IMR-90 (cell line): Measurements from ENCODE around the gene CNKSR3. TPM values are rescaled to one million over a fixed set of nuclear protein-coding genes. Genes with fewer than 3 reads are reported as not detected.

Experiments used
- ATAC-seq: fragments of 200-7000 bp; cut with Tn5 transposase; 2 replicates; pipeline ENCODE4 v1.9.1; 2020; ENCODE audit warnings: low read depth, mild to moderate bottlenecking, moderate library complexity
- BruUV-seq: library from RNA; stranded (reverse); fragments of 400-500 nt; replicated peaks from 2 replicates; lab custom pipeline; 2021; lab: Mats Ljungman, UMichigan
- CTCF ChIA-PET: fragments of 300-600 bp; formaldehyde crosslinking; extraction: SDS; loops from one replicate; lab custom pipeline; 2021; ENCODE audit warnings: antibody characterized with exemption; lab: Yijun Ruan, JAX
- POLR2A ChIA-PET: fragments of 300-600 bp; sonication (Branson Sonifier 250); formaldehyde crosslinking; loops from one replicate; lab custom pipeline; 2022; ENCODE audit warnings: antibody characterized with exemption; ENCODE audit not compliant: unreplicated experiment; lab: Charles Lee
- DNase-seq: peaks from one replicate; pipeline ENCODE4 v3.0.0; 2013
- H2AFZ ChIP-seq: replicated peaks from 2 replicates; pipeline ENCODE3; 2013; ENCODE audit warnings: low read length, mild to moderate bottlenecking; ENCODE audit not compliant: poor library complexity
- H2AK5ac ChIP-seq: 2 replicates; pipeline ENCODE4 v1.6.1; 2013; ENCODE audit warnings: low read depth, low read length, inconsistent platforms
- H2AK9ac ChIP-seq: replicated peaks from 2 replicates; pipeline ENCODE3; 2013; ENCODE audit warnings: mild to moderate bottlenecking, low read depth, low read length, moderate library complexity; ENCODE audit not compliant: poor library complexity
- H2BK120ac ChIP-seq: 2 replicates; pipeline ENCODE4 v1.6.1; 2013; ENCODE audit warnings: low read depth, low read length, inconsistent platforms
- H2BK15ac ChIP-seq: 3 replicates; pipeline ENCODE4 v1.6.1; 2013; ENCODE audit warnings: low read depth, low read length, inconsistent platforms
- H2BK20ac ChIP-seq: 2 replicates; pipeline ENCODE4 v1.6.1; 2013; ENCODE audit warnings: low read depth, mild to moderate bottlenecking, inconsistent platforms, low read length, moderate library complexity
- H2BK5ac ChIP-seq: 2 replicates; pipeline ENCODE4 v1.6.1; 2013; ENCODE audit warnings: mild to moderate bottlenecking, low read depth, low read length, inconsistent platforms; ENCODE audit not compliant: poor library complexity, severe bottlenecking
- H3K14ac ChIP-seq: replicated peaks from 2 replicates; pipeline ENCODE4 v1.6.1; 2013; ENCODE audit warnings: low read depth, low read length, inconsistent platforms
- H3K18ac ChIP-seq: 2 replicates; pipeline ENCODE4 v1.6.1; 2013; ENCODE audit warnings: low read depth, low read length, control low read depth
- H3K23ac ChIP-seq: 2 replicates; pipeline ENCODE4 v1.6.1; 2013; ENCODE audit warnings: low read depth, low read length, inconsistent platforms
- H3K27ac ChIP-seq: 2 replicates; pipeline ENCODE4 v1.5.1; 2013; ENCODE audit warnings: mild to moderate bottlenecking, control low read depth, low read length; ENCODE audit not compliant: insufficient read depth
- H3K27me3 ChIP-seq: 2 replicates; pipeline ENCODE4 v1.6.1; 2013; ENCODE audit warnings: low read length; ENCODE audit not compliant: control insufficient read depth, insufficient read depth
- H3K36me3 ChIP-seq: 2 replicates; pipeline ENCODE4 v1.6.1; 2013; ENCODE audit warnings: low read length, mixed read lengths; ENCODE audit not compliant: control insufficient read depth, insufficient read depth
- H3K4ac ChIP-seq: 2 replicates; pipeline ENCODE4 v1.6.1; 2013; ENCODE audit warnings: low read depth, low read length, inconsistent platforms
- H3K4me1 ChIP-seq: 2 replicates; pipeline ENCODE4 v1.6.1; 2013; ENCODE audit warnings: low read length, mixed read lengths; ENCODE audit not compliant: control insufficient read depth, insufficient read depth
- H3K4me2 ChIP-seq: 2 replicates; pipeline ENCODE4 v1.6.1; 2013; ENCODE audit warnings: low read depth, mild to moderate bottlenecking, control low read depth, low read length, moderate library complexity
- H3K4me3 ChIP-seq: 2 replicates; pipeline ENCODE4 v1.5.1; 2013; ENCODE audit warnings: low read depth, mild to moderate bottlenecking, control low read depth, low read length, moderate library complexity; ENCODE audit not compliant: insufficient read depth
- H3K56ac ChIP-seq: 2 replicates; pipeline ENCODE4 v1.6.1; 2013; ENCODE audit warnings: low read length, inconsistent platforms; ENCODE audit not compliant: insufficient read depth; ENCODE audit errors: extremely low read depth
- H3K79me1 ChIP-seq, 2 experiments: 2 replicates each; pipeline ENCODE4 v1.6.1; 2013; ENCODE audit warnings: low read length in 2 of 2, inconsistent platforms in 1 of 2, low read depth in 1 of 2
- H3K9ac ChIP-seq: 2 replicates; pipeline ENCODE4 v1.6.1; 2013; ENCODE audit warnings: low read depth, low read length, control low read depth
- H3K9me1 ChIP-seq: 2 replicates; pipeline ENCODE4 v1.6.1; 2013; ENCODE audit warnings: low read length, inconsistent platforms; ENCODE audit not compliant: insufficient read depth
- H3K9me3 ChIP-seq: 2 replicates; pipeline ENCODE4 v1.6.1; 2013; ENCODE audit warnings: low read length; ENCODE audit not compliant: control insufficient read depth, insufficient read depth
- H4K20me1 ChIP-seq: 2 replicates; pipeline ENCODE4 v1.6.1; 2013; ENCODE audit warnings: low read length, inconsistent platforms; ENCODE audit not compliant: insufficient read depth
- H4K5ac ChIP-seq: 2 replicates; pipeline ENCODE4 v1.6.1; 2013; ENCODE audit warnings: mild to moderate bottlenecking, low read depth, low read length, control low read depth
- H4K8ac ChIP-seq, 2 experiments: 2 replicates each; pipeline ENCODE4 v1.6.1; 2013; ENCODE audit warnings: low read depth in 2 of 2, low read length in 2 of 2, control low read depth in 1 of 2, inconsistent platforms in 1 of 2
- H4K91ac ChIP-seq: 2 replicates; pipeline ENCODE4 v1.6.1; 2013; ENCODE audit warnings: low read depth, low read length, inconsistent platforms; ENCODE audit not compliant: insufficient read depth
- ELK1 ChIP-seq: fragments of 150-350 bp; IDR thresholded peaks from 2 replicates; pipeline ENCODE4 v1.6.1; 2016; ENCODE audit warnings: low read depth, mild to moderate bottlenecking, low read length, moderate library complexity, borderline replicate concordance
- FOS ChIP-seq: fragments of 150-350 bp; IDR thresholded peaks from 2 replicates; pipeline ENCODE4 v1.6.1; 2016; ENCODE audit warnings: low read depth, low read length
- MAFK ChIP-seq: IDR thresholded peaks from 2 replicates; pipeline ENCODE4 v1.6.1; 2012; ENCODE audit warnings: low read depth, low read length, improper control_type of control experiment
- MAZ ChIP-seq: IDR thresholded peaks from 2 replicates; pipeline ENCODE4 v1.6.1; 2012; ENCODE audit warnings: low read depth, mild to moderate bottlenecking, low read length, improper control_type of control experiment, moderate library complexity, borderline replicate concordance
- RAD21 ChIP-seq: IDR thresholded peaks from 2 replicates; pipeline ENCODE4 v1.6.1; 2012; ENCODE audit warnings: low read length, improper control_type of control experiment
- RFX5 ChIP-seq: IDR thresholded peaks from 2 replicates; pipeline ENCODE4 v1.8.0; 2012; ENCODE audit warnings: low read depth, mild to moderate bottlenecking, low read length, moderate library complexity
- WGBS, 2 experiments: methylation state at CpG; one replicate each; pipeline versions ENCODE4 v1.1.5 to v1.1.7; 2013; ENCODE audit warnings: missing lambda C conversion rate in 2 of 2; ENCODE audit not compliant: insufficient read length in 1 of 2; ENCODE audit errors: extremely low coverage in 2 of 2; 5-methylcytosine and 5-hydroxymethylcytosine counted together
- dilution Hi-C: fragments of 300-500 bp; cut with HindIII; formaldehyde crosslinking; loops from one replicate; pipeline ENCODE4 v1.14.3; 2018; ENCODE audit warnings: low sequenced_read_pairs; ENCODE audit not compliant: unreplicated experiment
- in situ Hi-C: fragments of 300-500 bp; cut with MboI; formaldehyde crosslinking; loops from 3 replicates; pipeline ENCODE4 v1.14.3; 2019; ENCODE audit warnings: low sequenced_read_pairs, inconsistent platforms, mixed read lengths
- intact Hi-C: fragments of 100-400 bp; cut with micrococcal nuclease; formaldehyde crosslinking; loops from 2 replicates; pipeline ENCODE4 v1.10.0; 2022
- polyA plus RNA-seq, 3 experiments: library from polyadenylated mRNA; depleted of rRNA; stranded (reverse); fragments of >200 nt; gene quantifications; 2 replicates each; pipeline ENCODE4 v1.2.3, GENCODE V29; 2012; ENCODE audit warnings: low replicate concordance in 1 of 3
- total RNA-seq: library from RNA; depleted of rRNA; stranded (reverse); fragments of >200 nt; gene quantifications from 2 replicates; pipeline ENCODE4 v1.2.3, GENCODE V29; 2012

The CNKSR3 gene
- total and polyA plus RNA-seq, 2 of the 4 experiments (the other 2 are of a cell fraction): 6.7 to 15.8 TPM

GRCh38 chr6:154457881-154458284 lies 52.6 kb downstream of the CNKSR3 start:
- Histone ChIP-seq H2BK120ac (no peak overlapping the region), H2BK5ac (no peak overlapping the region), H3K79me1 (peaks cover 35 to 61% of the 10 kb centered on the region in 2 experiments), H3K18ac (no peak overlapping the region), H2AK5ac (no peak overlapping the region; the same call in 1 of the 2 replicates), H3K4me1 (peaks cover 9% of the 10 kb centered on the region), H3K23ac (peak overlapping the region; percentile 32; the same call in 1 of the 2 replicates), H3K9me3 (no peaks in the 10 kb centered on the region), H2BK15ac (0 out of 3 replicates have a peak overlapping the region, but pooled peaks have one; percentile 0), H2AFZ (no peak overlapping the region), H4K20me1 (peaks cover 5% of the 10 kb centered on the region; the same call in 1 of the 2 replicates), H3K9ac (no peak overlapping the region), H3K14ac (no peak overlapping the region), H2AK9ac (peak overlapping the region; percentile 56), H4K8ac (no peak overlapping the region), H3K27ac (no peak overlapping the region), H4K5ac (no peak overlapping the region), H3K56ac (no peak overlapping the region), H3K27me3 (no peaks in the 10 kb centered on the region), H2BK20ac (no peak overlapping the region), H3K4ac (no peak overlapping the region), H3K36me3 (no peaks in the 10 kb centered on the region), H3K4me3 (no peak overlapping the region), H4K91ac (no peak overlapping the region), H3K9me1 (peaks cover 4% of the 10 kb centered on the region; the same call in 1 of the 2 replicates), H3K4me2 (no peak overlapping the region)
- TF ChIP-seq FOS: no peak
- no peak for TF ChIP-seq ELK1
- no peak for TF ChIP-seq MAZ
- TF ChIP-seq RFX5: no peak
- TF ChIP-seq RAD21: no peak
- no peak for TF ChIP-seq MAFK
- POLR2A ChIA-PET: no interaction called here
- dilution Hi-C loops: no loop called here
- no peak for ATAC-seq
- DNase-seq: no peak
- in situ Hi-C loops: no loop called here
- no TSS peak for BruUV-seq
- WGBS, 2 experiments: no CpG with 5 or more reads among the region's 5 CpGs
- intact Hi-C loops: no loop called here
- CTCF ChIA-PET: interaction anchor here (0.6 kb wide), 1 partner anchor 17 kb away, joined by 3 read pairs; no protein-coding TSS in a partner anchor
